K562 (cell line): ENCODE measurements around the gene LSR. TPM values are rescaled to one million over a fixed set of nuclear protein-coding genes. Genes with fewer than 3 reads are reported as not detected.
A peak's percentile ranks its signal among the peaks of the same experiment; 100 is the strongest.

Experiments used
- DDX20 ChIP-seq: fragments of 450-650 bp; IDR thresholded peaks from 2 replicates; pipeline ENCODE4 v1.6.1; 2016; ENCODE audit warnings: missing genetic modification characterization, low read depth, mild to moderate bottlenecking, missing compliant biosample characterization, moderate library complexity
- EWSR1 ChIP-seq: fragments of 450-650 bp; IDR thresholded peaks from 2 replicates; pipeline ENCODE4 v1.6.1; 2018; ENCODE audit warnings: borderline replicate concordance, mild to moderate bottlenecking, low read depth, moderate library complexity; ENCODE audit not compliant: partially characterized antibody
- FOXA1 ChIP-seq: fragments of 450-650 bp; IDR thresholded peaks from 2 replicates; pipeline ENCODE4 v1.6.1; 2016; ENCODE audit warnings: mild to moderate bottlenecking, borderline replicate concordance
- GABPB1 ChIP-seq: sonication (generic); formaldehyde crosslinking; IDR thresholded peaks from 2 replicates; pipeline ENCODE4 v1.8.0; 2022; ENCODE audit warnings: mild to moderate bottlenecking, missing genetic modification reagents
- HDAC3 ChIP-seq: fragments of 450-650 bp; IDR thresholded peaks from 2 replicates; pipeline ENCODE4 v1.6.1; 2018; ENCODE audit warnings: borderline replicate concordance, mild to moderate bottlenecking, moderate library complexity; ENCODE audit not compliant: partially characterized antibody
- HNRNPH1 ChIP-seq: fragments of 200-400 bp; formaldehyde crosslinking; optimal IDR thresholded peaks from 2 replicates; pipeline ENCODE3; 2017; ENCODE audit warnings: low read depth, mild to moderate bottlenecking, low read length, moderate library complexity
- HOXB6 ChIP-seq: fragments of 250-450 bp; sonication (Bioruptor Pico); IDR thresholded peaks from 2 replicates; pipeline ENCODE4 v1.5.1; 2022; ENCODE audit warnings: mild to moderate bottlenecking, borderline replicate concordance
- PML ChIP-seq: IDR thresholded peaks from 2 replicates; pipeline ENCODE4 v1.6.1; 2012; ENCODE audit warnings: low read length, inconsistent platforms
- RBM14 ChIP-seq: fragments of 200-400 bp; formaldehyde crosslinking; IDR thresholded peaks from 2 replicates; pipeline ENCODE4 v1.6.1; 2018; ENCODE audit warnings: low read depth, mild to moderate bottlenecking, low read length, moderate library complexity, borderline replicate concordance; ENCODE audit not compliant: insufficient read depth
- RCOR1 ChIP-seq, 2 experiments: IDR thresholded peaks; 2 replicates each; pipeline ENCODE4 v1.6.1; 2012; ENCODE audit warnings: low read depth in 2 of 2, low read length in 2 of 2, borderline replicate concordance in 1 of 2, improper control_type of control experiment in 1 of 2
- SP1 ChIP-seq: sonication (generic); formaldehyde crosslinking; IDR thresholded peaks from 2 replicates; pipeline ENCODE4 v1.8.1; 2022; ENCODE audit warnings: mild to moderate bottlenecking, missing genetic modification reagents
- ZBTB17 ChIP-seq: fragments of 450-650 bp; formaldehyde crosslinking; IDR thresholded peaks from 2 replicates; pipeline ENCODE4 v1.4.0; 2020; ENCODE audit warnings: mild to moderate bottlenecking
- polyA plus RNA-seq, 8 experiments: library from polyadenylated mRNA; depleted of rRNA in 4 of 8; stranded (reverse) in 5 of 8; unstranded in 3 of 8; fragments of >200 nt; fragmentation: Nextera tagmentation in 2 of 8; fragmentation: Illumina TruSeq in 1 of 8; extraction: Ambion mirVana in 2 of 8; extraction: Trizol in 1 of 8; gene quantifications; 2 replicates each; pipeline versions ENCODE4 v1.2.1 to v1.2.3, GENCODE V29; 2011 to 2014; ENCODE audit warnings: inconsistent platforms in 1 of 8, missing spikeins in 1 of 8
- total RNA-seq, 7 experiments: library from RNA; depleted of rRNA in 6 of 7; stranded (reverse); fragments of >200 nt in 6 of 7; fragmentation: Illumina TruSeq in 2 of 7; extraction: Trizol in 2 of 7; gene quantifications; 2 replicates each; pipeline versions ENCODE4 v1.2.1 to v1.2.3, GENCODE V29; 2011 to 2021; ENCODE audit warnings: low replicate concordance in 1 of 7
- TF ChIP-seq, protein P1 (sequence below): fragments of 450-650 bp; IDR thresholded peaks from 2 replicates; pipeline ENCODE4 v1.6.1; 2017; ENCODE audit warnings: mild to moderate bottlenecking, moderate library complexity
- TF ChIP-seq, protein P2 (sequence below): sonication (generic); formaldehyde crosslinking; IDR thresholded peaks from 2 replicates; pipeline ENCODE4 v1.8.0; 2022; ENCODE audit warnings: mild to moderate bottlenecking, low read depth, missing genetic modification reagents
- TF ChIP-seq, protein P3 (sequence below), 2 experiments: IDR thresholded peaks; 2 replicates each; pipeline ENCODE4 v1.6.1; 2011; ENCODE audit warnings: borderline replicate concordance in 1 of 2, control low read depth in 1 of 2, low read depth in 1 of 2, low read length in 1 of 2, mild to moderate bottlenecking in 1 of 2, mixed read lengths in 1 of 2, moderate library complexity in 1 of 2; ENCODE audit not compliant: insufficient read depth in 1 of 2, insufficient read length in 1 of 2, poor library complexity in 1 of 2, severe bottlenecking in 1 of 2; ENCODE audit errors: extremely low read depth in 1 of 2
- TF ChIP-seq, protein P4 (sequence below): fragments of 250-450 bp; sonication (Bioruptor Pico); IDR thresholded peaks from 2 replicates; pipeline ENCODE4 v1.5.0; 2021; ENCODE audit warnings: mild to moderate bottlenecking, borderline replicate concordance
- TF ChIP-seq, protein P5 (sequence below): fragments of 450-650 bp; IDR thresholded peaks from 2 replicates; pipeline ENCODE4 v1.7.1; 2018; ENCODE audit warnings: mild to moderate bottlenecking, low read depth; ENCODE audit not compliant: partially characterized antibody

LSR gene
- total and polyA plus RNA-seq, 9 of the 15 experiments (the other 6 are each of a cell fraction or from before 2014, with no cell fraction given) = 0.44 to 87.9 (median 28.0) TPM

DNA sequence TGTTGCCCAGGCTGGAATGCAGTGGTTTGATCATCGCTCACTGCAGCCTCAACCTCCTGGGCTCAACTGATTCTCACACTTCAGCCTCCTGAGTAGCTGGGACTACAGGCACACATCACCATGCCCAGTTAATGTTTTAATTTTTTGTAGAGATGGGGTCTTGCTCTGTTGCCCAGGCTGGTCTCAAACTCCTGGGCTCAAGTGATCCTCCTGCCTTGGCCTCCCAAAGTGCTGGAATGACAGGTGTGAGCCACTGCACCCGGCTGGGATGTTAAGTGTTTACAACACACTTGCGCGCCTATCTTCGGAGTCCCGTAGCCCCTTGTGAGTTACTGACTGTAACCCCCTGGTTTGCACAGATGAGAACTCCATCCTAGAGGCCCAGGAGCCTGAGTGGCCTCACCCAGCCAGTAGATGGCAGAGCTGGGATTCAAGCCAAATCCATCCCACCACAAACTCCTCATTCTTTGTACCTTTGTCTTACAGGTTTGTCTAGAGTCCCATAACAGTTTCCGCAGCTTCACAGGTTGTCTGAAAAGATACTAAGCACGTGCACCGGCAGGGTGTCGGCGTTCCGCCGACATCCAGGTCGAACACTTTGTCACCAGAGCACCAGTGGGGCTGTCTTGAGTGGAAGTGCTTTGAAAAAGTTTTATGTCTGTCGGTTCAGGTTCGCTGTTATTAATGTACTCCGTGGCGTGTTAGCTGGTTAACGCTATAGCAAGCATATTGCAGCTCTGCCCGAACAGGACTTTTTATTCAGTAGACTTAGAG is 57.9 kb downstream of the LSR start (continued):
- TF ChIP-seq, protein P1, sequence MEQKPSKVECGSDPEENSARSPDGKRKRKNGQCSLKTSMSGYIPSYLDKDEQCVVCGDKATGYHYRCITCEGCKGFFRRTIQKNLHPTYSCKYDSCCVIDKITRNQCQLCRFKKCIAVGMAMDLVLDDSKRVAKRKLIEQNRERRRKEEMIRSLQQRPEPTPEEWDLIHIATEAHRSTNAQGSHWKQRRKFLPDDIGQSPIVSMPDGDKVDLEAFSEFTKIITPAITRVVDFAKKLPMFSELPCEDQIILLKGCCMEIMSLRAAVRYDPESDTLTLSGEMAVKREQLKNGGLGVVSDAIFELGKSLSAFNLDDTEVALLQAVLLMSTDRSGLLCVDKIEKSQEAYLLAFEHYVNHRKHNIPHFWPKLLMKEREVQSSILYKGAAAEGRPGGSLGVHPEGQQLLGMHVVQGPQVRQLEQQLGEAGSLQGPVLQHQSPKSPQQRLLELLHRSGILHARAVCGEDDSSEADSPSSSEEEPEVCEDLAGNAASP = no peak
- TF ChIP-seq HNRNPH1 (no peak), RCOR1 (IDR thresholded peaks at IDR 0.05; ENCODE audit: borderline replicate concordance in 1 of 2, low read depth in 2 of 2, low read length in 2 of 2) (no peak; a peak in 1 of 4 replicates), EWSR1 (no peak), PML (no peak), ZBTB17 (CRISPR knock-in tag) (no peak), HDAC3 (no peak), FOXA1 (no peak), DDX20 (tag) (no peak), SP1 (CRISPR knock-in tag) (no peak), RBM14 (no peak), HOXB6 (no peak), GABPB1 (CRISPR knock-in tag) (no peak)
- TF ChIP-seq, protein P2, sequence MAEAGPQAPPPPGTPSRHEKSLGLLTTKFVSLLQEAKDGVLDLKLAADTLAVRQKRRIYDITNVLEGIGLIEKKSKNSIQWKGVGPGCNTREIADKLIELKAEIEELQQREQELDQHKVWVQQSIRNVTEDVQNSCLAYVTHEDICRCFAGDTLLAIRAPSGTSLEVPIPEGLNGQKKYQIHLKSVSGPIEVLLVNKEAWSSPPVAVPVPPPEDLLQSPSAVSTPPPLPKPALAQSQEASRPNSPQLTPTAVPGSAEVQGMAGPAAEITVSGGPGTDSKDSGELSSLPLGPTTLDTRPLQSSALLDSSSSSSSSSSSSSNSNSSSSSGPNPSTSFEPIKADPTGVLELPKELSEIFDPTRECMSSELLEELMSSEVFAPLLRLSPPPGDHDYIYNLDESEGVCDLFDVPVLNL (CRISPR knock-in tag) = no peak
- TF ChIP-seq, protein P3, sequence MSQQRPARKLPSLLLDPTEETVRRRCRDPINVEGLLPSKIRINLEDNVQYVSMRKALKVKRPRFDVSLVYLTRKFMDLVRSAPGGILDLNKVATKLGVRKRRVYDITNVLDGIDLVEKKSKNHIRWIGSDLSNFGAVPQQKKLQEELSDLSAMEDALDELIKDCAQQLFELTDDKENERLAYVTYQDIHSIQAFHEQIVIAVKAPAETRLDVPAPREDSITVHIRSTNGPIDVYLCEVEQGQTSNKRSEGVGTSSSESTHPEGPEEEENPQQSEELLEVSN (IDR thresholded peaks at IDR 0.05; ENCODE audit: borderline replicate concordance in 1 of 2, extremely low read depth in 1 of 2, insufficient read depth in 1 of 2, insufficient read length in 1 of 2, low read depth in 1 of 2, low read length in 1 of 2, poor library complexity in 1 of 2, severe bottlenecking in 1 of 2) = peak; percentile 19 to 68
- TF ChIP-seq, protein P4, sequence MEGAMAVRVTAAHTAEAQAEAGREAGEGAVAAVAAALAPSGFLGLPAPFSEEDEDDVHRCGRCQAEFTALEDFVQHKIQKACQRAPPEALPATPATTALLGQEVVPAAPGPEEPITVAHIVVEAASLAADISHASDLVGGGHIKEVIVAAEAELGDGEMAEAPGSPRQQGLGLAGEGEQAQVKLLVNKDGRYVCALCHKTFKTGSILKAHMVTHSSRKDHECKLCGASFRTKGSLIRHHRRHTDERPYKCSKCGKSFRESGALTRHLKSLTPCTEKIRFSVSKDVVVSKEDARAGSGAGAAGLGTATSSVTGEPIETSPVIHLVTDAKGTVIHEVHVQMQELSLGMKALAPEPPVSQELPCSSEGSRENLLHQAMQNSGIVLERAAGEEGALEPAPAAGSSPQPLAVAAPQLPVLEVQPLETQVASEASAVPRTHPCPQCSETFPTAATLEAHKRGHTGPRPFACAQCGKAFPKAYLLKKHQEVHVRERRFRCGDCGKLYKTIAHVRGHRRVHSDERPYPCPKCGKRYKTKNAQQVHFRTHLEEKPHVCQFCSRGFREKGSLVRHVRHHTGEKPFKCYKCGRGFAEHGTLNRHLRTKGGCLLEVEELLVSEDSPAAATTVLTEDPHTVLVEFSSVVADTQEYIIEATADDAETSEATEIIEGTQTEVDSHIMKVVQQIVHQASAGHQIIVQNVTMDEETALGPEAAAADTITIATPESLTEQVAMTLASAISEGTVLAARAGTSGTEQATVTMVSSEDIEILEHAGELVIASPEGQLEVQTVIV (CRISPR knock-in tag) = no peak
- TF ChIP-seq, protein P5, sequence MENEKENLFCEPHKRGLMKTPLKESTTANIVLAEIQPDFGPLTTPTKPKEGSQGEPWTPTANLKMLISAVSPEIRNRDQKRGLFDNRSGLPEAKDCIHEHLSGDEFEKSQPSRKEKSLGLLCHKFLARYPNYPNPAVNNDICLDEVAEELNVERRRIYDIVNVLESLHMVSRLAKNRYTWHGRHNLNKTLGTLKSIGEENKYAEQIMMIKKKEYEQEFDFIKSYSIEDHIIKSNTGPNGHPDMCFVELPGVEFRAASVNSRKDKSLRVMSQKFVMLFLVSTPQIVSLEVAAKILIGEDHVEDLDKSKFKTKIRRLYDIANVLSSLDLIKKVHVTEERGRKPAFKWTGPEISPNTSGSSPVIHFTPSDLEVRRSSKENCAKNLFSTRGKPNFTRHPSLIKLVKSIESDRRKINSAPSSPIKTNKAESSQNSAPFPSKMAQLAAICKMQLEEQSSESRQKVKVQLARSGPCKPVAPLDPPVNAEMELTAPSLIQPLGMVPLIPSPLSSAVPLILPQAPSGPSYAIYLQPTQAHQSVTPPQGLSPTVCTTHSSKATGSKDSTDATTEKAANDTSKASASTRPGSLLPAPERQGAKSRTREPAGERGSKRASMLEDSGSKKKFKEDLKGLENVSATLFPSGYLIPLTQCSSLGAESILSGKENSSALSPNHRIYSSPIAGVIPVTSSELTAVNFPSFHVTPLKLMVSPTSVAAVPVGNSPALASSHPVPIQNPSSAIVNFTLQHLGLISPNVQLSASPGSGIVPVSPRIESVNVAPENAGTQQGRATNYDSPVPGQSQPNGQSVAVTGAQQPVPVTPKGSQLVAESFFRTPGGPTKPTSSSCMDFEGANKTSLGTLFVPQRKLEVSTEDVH = no peak
